GM21529 (cell line): ENCODE results near the gene PIGK.
"Not testable (repeated sequence)": the region's sequence is repeated elsewhere in the genome, so short reads cannot be mapped to it uniquely, and the experiment has no call there.

Experiments
- ATAC-seq: cut with Tn5 transposase; IDR thresholded peaks from one replicate; pipeline ENCODE4 v1.9.1; 2021; ENCODE audit not compliant: unreplicated experiment

Gene PIGK

GRCh38 chr1:77197351-77197750 lies 21.9 kb downstream of the PIGK start:
- no peak for ATAC-seq

- no peak for ATAC-seq
Measured at GRCh38 chr1:77193951-77194350, 25.3 kb downstream of the PIGK start.

- ATAC-seq = no peak
Measured at GRCh38 chr1:77188770-77189169, 30.5 kb downstream of the PIGK start.

GRCh38 chr1:77186907-77187306 lies 32.3 kb downstream of the PIGK start:
- ATAC-seq = not testable (repeated sequence)

GRCh38 chr1:77182083-77182482 lies 37.1 kb downstream of the PIGK start:
- ATAC-seq = no peak

- ATAC-seq = no peak
Measured at GRCh38 chr1:77179632-77180031, 39.6 kb downstream of the PIGK start.

GRCh38 chr1:77175230-77175844 lies 43.9 kb downstream of the PIGK start:
- ATAC-seq = no peak

GRCh38 chr1:77170687-77171086 lies 48.5 kb downstream of the PIGK start:
- ATAC-seq = no peak

- no peak for ATAC-seq
Measured at GRCh38 chr1:77168358-77168757, 50.9 kb downstream of the PIGK start.

GRCh38 chr1:77164434-77164944 lies 54.7 kb downstream of the PIGK start:
- ATAC-seq = no peak

- not testable (repeated sequence) for ATAC-seq
Measured at GRCh38 chr1:77159706-77160105, 59.5 kb downstream of the PIGK start.

- no peak for ATAC-seq
Measured at GRCh38 chr1:77156214-77156613, 63.0 kb downstream of the PIGK start.

GRCh38 chr1:77146270-77146669 lies 73.0 kb downstream of the PIGK start:
- ATAC-seq = no peak

- no peak for ATAC-seq
Measured at GRCh38 chr1:77143529-77144121, 75.6 kb downstream of the PIGK start.

- ATAC-seq = no peak
Measured at GRCh38 chr1:77139389-77139788, 79.8 kb downstream of the PIGK start.

- no peak for ATAC-seq
Measured at GRCh38 chr1:77134359-77134758, 84.9 kb downstream of the PIGK start.

GRCh38 chr1:77133731-77134358 lies 85.4 kb downstream of the PIGK start:
- no peak for ATAC-seq

- peak; percentile 83 for ATAC-seq
Measured at GRCh38 chr1:77126307-77126706, 92.9 kb downstream of the PIGK start.

GRCh38 chr1:77121503-77121902 lies 97.7 kb downstream of the PIGK start:
- no peak for ATAC-seq

- no peak for ATAC-seq
Measured at GRCh38 chr1:77120950-77121349, 98.3 kb downstream of the PIGK start.

GRCh38 chr1:77118712-77119111 lies 100.5 kb downstream of the PIGK start:
- no peak for ATAC-seq

GRCh38 chr1:77104672-77105071 lies 114.6 kb downstream of the PIGK start:
- no peak for ATAC-seq
